Lung (tissue), 12 donors: ENCODE measurements around the gene SH3RF2. TPM values are rescaled to one million over a fixed set of nuclear protein-coding genes. Genes with fewer than 3 reads are reported as not detected.

Experiments
- ATAC-seq: fragments of 200-7000 bp; cut with Tn5 transposase; one replicate; pipeline ENCODE4 v1.9.1; 2020; ENCODE audit warnings: moderate number of reproducible peaks; ENCODE audit not compliant: insufficient read depth, low FRiP score
- DNase-seq, 3 donors: peaks; one replicate each; pipeline ENCODE4 v3.0.0-alpha.2; 2013 to 2017
- H3K27ac ChIP-seq, 2 donors: one replicate each; pipeline ENCODE4 v1.5.1; 2013; ENCODE audit warnings: mild to moderate bottlenecking in 2 of 2, moderate library complexity in 2 of 2, control low read depth in 1 of 2, inconsistent platforms in 1 of 2, low read depth in 1 of 2, low read length in 1 of 2
- H3K27me3 ChIP-seq, 3 donors: one replicate each; pipeline ENCODE4 v1.5.1; 2013; ENCODE audit warnings: low read length in 2 of 3; ENCODE audit not compliant: control insufficient read depth in 3 of 3, insufficient read depth in 3 of 3
- H3K36me3 ChIP-seq, 4 donors: one replicate each; pipeline ENCODE4 v1.5.1; 2013; ENCODE audit warnings: low read length in 4 of 4, mild to moderate bottlenecking in 1 of 4, moderate library complexity in 1 of 4; ENCODE audit not compliant: control insufficient read depth in 4 of 4, insufficient read depth in 4 of 4
- H3K4me1 ChIP-seq, 5 donors: one replicate each; pipeline ENCODE4 v1.5.1; 2013; ENCODE audit warnings: low read length in 5 of 5, mild to moderate bottlenecking in 2 of 5, moderate library complexity in 1 of 5; ENCODE audit not compliant: control insufficient read depth in 5 of 5, insufficient read depth in 5 of 5
- H3K4me3 ChIP-seq: one replicate; pipeline ENCODE4 v1.5.1; 2013; ENCODE audit warnings: mild to moderate bottlenecking, control low read depth, moderate library complexity
- H3K9ac ChIP-seq, 2 donors: one replicate each; pipeline ENCODE4 v1.5.1; 2013; ENCODE audit warnings: low read length in 2 of 2, control low read depth in 1 of 2; ENCODE audit not compliant: insufficient read depth in 1 of 2
- H3K9me3 ChIP-seq, 4 donors: one replicate each; pipeline ENCODE4 v1.5.1; 2013; ENCODE audit warnings: low read length in 3 of 4, mild to moderate bottlenecking in 1 of 4, moderate library complexity in 1 of 4; ENCODE audit not compliant: control insufficient read depth in 4 of 4, insufficient read depth in 3 of 4
- WGBS, 2 donors: extraction: QIAGEN DNeasy Blood & Tissue Kit; methylation state at CpG; one replicate each; pipeline ENCODE4 v1.1.7; 2013; 5-methylcytosine and 5-hydroxymethylcytosine counted together
- polyA plus RNA-seq, 2 donors: library from polyadenylated mRNA; stranded (reverse); fragments of 200-250 nt; gene quantifications; one replicate each; pipeline ENCODE4 v1.2.1, GENCODE V29; 2013
- total RNA-seq, 2 donors: library from RNA; depleted of rRNA in 1 of 2; stranded (reverse); fragments of >200 nt in 1 of 2; gene quantifications; one replicate each; pipeline ENCODE4 v1.2.1, GENCODE V29; 2014 to 2021
- TF ChIP-seq, protein P1 (sequence below): IDR thresholded peaks from 2 replicates; pipeline ENCODE4 v1.5.1; 2012; ENCODE audit warnings: mild to moderate bottlenecking; ENCODE audit errors: control extremely low read depth, extremely low read depth
- donor health status: control.
- donor health status: control.
- donor health status: Bipolar disorder and iron deficiency.
- donor health status: healthy.
- donor health status: DM: yes; HTN: yes; CAD: no.

Gene SH3RF2
- total and polyA plus RNA-seq, 4 donors: 1.3 to 14.3 (median 5.0) TPM

DNA sequence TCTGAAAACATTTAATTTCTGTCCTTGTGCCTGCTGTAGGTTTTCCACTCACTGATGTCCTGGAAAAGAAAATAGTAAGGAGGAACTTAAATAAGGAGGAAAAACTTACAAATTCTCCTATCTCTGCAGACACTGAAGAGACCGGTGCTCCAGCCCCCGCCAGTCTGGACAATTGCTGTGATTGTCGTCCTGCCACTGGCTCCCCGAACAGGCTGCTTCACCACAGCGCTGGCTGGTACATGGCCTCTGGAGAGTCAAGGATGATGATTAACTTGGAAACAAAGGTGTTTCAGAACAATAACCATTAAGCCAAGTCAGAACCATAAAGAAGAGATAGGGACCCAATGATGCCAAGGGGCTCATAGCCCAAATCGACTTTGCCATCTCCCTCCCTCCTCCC is 161.7 kb downstream of the SH3RF2 start:
- Histone ChIP-seq H3K27ac (no peak overlapping the region), H3K27me3 (no peaks in the 10 kb centered on the region), H3K4me1 (peaks cover 0 to 4% (median 0%) of the 10 kb centered on the region in 5 donors), H3K4me3 (no peak overlapping the region), H3K9me3 (no peaks in the 10 kb centered on the region), H3K36me3 (no peaks in the 10 kb centered on the region), H3K9ac (no peak overlapping the region)
- 90 to 97% methylated on average over 6 of the region's 6 CpGs for WGBS, 2 donors
- no peak for DNase-seq
- TF ChIP-seq, protein P1, sequence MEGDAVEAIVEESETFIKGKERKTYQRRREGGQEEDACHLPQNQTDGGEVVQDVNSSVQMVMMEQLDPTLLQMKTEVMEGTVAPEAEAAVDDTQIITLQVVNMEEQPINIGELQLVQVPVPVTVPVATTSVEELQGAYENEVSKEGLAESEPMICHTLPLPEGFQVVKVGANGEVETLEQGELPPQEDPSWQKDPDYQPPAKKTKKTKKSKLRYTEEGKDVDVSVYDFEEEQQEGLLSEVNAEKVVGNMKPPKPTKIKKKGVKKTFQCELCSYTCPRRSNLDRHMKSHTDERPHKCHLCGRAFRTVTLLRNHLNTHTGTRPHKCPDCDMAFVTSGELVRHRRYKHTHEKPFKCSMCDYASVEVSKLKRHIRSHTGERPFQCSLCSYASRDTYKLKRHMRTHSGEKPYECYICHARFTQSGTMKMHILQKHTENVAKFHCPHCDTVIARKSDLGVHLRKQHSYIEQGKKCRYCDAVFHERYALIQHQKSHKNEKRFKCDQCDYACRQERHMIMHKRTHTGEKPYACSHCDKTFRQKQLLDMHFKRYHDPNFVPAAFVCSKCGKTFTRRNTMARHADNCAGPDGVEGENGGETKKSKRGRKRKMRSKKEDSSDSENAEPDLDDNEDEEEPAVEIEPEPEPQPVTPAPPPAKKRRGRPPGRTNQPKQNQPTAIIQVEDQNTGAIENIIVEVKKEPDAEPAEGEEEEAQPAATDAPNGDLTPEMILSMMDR: no peak
- ATAC-seq: no peak

DNA sequence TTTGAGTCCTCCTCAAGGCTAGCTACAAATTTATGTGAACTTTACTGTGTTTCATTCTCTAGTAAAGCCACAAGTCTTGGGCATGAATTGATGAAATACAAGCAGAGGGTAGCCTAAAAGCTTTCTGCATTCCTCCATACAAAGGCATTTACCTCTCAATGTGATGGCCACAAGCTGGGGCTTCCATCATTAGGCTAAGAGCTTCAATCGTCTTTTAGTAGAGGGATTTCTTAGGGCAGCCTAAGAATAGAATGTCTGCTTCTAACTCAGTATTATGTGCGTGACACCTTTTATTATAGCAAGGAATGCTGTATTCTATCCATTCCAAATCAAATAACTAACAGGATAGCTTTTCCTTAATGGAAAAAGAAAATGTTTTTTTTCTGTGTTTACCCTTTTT is 165.3 kb downstream of the SH3RF2 start:
- 86 to 90% methylated on average over 2 of the region's 2 CpGs for WGBS, 2 donors
- H3K27ac ChIP-seq: no peak overlapping the region
- TF ChIP-seq, protein P1: no peak
- H3K9ac ChIP-seq: no peak overlapping the region
- H3K9me3 ChIP-seq: no peaks in the 10 kb centered on the region
- H3K4me1 ChIP-seq: peaks cover 0 to 9% (median 0%) of the 10 kb centered on the region in 5 donors
- peaks cover 0 to 6% (median 0%) of the 10 kb centered on the region in 4 donors for H3K36me3 ChIP-seq
- H3K4me3 ChIP-seq: no peak overlapping the region
- H3K27me3 ChIP-seq: no peaks in the 10 kb centered on the region
- ATAC-seq: no peak
- DNase-seq: no peak

DNA sequence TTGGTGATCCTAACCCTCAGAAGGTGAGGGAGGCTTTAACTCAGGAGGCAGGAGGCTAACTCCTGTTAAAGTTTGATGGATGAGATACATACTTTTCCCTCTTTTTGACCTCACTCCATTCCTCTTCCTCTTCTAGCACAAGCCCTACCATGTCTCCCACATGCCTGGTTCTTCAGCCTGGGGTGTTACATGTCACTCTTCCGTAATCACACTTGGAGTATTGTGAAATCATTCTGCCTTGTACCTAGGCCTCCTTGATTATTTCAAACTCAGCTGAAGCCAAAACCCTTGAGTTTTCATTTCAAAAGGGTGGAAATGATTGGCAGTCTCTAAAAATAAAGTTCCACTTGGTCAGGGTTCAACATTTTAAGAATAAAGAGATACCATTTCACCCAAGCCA is 167.2 kb downstream of the SH3RF2 start:
- Histone ChIP-seq H3K9ac (no peak overlapping the region), H3K4me3 (no peak overlapping the region), H3K27ac (no peak overlapping the region), H3K27me3 (no peaks in the 10 kb centered on the region), H3K9me3 (no peaks in the 10 kb centered on the region), H3K4me1 (peaks cover 0 to 9% (median 0%) of the 10 kb centered on the region in 5 donors), H3K36me3 (peaks cover 0 to 6% (median 0%) of the 10 kb centered on the region in 4 donors)
- TF ChIP-seq, protein P1: no peak
- 0 to 46% methylated on average over 1 of the region's 1 CpG for WGBS, 2 donors
- DNase-seq (peak in 1 of 3 donors; percentile 18), ATAC-seq (no peak)

DNA sequence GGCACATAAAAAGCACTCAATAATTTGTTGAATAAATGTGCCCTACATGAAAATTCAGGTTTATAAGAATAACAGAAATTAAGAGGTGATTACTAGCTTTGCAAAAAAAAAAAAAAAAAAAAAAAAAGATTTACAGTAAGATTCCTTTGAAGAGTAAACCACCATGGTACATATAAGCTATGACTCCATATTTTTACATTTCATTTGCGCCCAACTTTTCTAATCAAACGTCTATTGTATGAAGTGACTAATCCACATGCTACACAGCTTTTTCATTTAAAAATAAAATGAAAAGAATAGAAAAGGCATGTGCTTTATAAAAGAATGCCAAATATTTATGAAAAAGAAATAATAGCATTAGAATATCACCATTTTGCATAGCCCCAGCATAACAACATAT is 169.1 kb downstream of the SH3RF2 start, which contains the start of gene PLAC8L1:
PLAC8L1 (minus strand) TSS at position 101 of the 400 bp plus-strand sequence. CDS start 1,266 bp downstream, outside the sequence.
- no peak for ATAC-seq
- Histone ChIP-seq H3K27ac (no peak within 1 kb of the TSS), H3K9me3 (no peaks in the 10 kb centered on the region), H3K9ac (no peak within 1 kb of the TSS), H3K36me3 (peaks cover 0 to 6% (median 0%) of the 10 kb centered on the region in 4 donors), H3K4me3 (no peak within 1 kb of the TSS), H3K27me3 (no peaks in the 10 kb centered on the region), H3K4me1 (peaks cover 0 to 9% (median 0%) of the 10 kb centered on the region in 5 donors)
- WGBS, 2 donors: 93 to 94% methylated on average over 2 of the region's 2 CpGs
- no peak for DNase-seq
- TF ChIP-seq, protein P1: no peak
